GM12864 (cell line): ENCODE data around the gene RDH8.

ENCODE experiments used
- DNase-seq: peaks from one replicate; pipeline ENCODE4 v3.0.0-alpha.2; 2011; ENCODE audit warnings: low read depth
- H3K4me3 ChIP-seq: 2 replicates; pipeline ENCODE4 v1.5.1; 2011; ENCODE audit warnings: mild to moderate bottlenecking, low read depth, low read length, control low read depth
- CTCF ChIP-seq: IDR thresholded peaks from 2 replicates; pipeline ENCODE4 v1.5.1; 2011; ENCODE audit warnings: low read depth, mild to moderate bottlenecking, moderate library complexity, low read length, control low read depth, inconsistent platforms; ENCODE audit errors: missing control alignments

The RDH8 gene

GRCh38 chr19:10027158-10027997 lies 14.1 kb downstream of the RDH8 start:
- peak; percentile 96 for TF ChIP-seq CTCF
- peak; percentile 44 for DNase-seq
- no peak overlapping the region for H3K4me3 ChIP-seq

- DNase-seq = no peak
- TF ChIP-seq CTCF = no peak
- H3K4me3 ChIP-seq = no peak overlapping the region
Measured at GRCh38 chr19:10033614-10034013, 20.3 kb downstream of the RDH8 start.

GRCh38 chr19:10036601-10037071 lies 23.4 kb downstream of the RDH8 start:
- H3K4me3 ChIP-seq = no peak overlapping the region
- DNase-seq = no peak
- no peak for TF ChIP-seq CTCF

- no peak for TF ChIP-seq CTCF
- no peak for DNase-seq
Measured at GRCh38 chr19:10037367-10037766, 24.1 kb downstream of the RDH8 start.

GRCh38 chr19:10037809-10038208 lies 24.5 kb downstream of the RDH8 start:
- no peak for DNase-seq
- no peak overlapping the region for H3K4me3 ChIP-seq
- no peak for TF ChIP-seq CTCF

More at GRCh38 chr19:10037367-10037766, 24.1 kb downstream of the RDH8 start:
- H3K4me3 ChIP-seq = no peak overlapping the region

- no peak overlapping the region for H3K4me3 ChIP-seq
- DNase-seq = no peak
- TF ChIP-seq CTCF = no peak
Measured at GRCh38 chr19:10043286-10043927, 30.1 kb downstream of the RDH8 start.
